A673 (cell line): ENCODE results near the gene PTP4A2. TPM values are rescaled to one million over a fixed set of nuclear protein-coding genes. Genes with fewer than 3 reads are reported as not detected.

Experiments
- BruUV-seq: library from RNA; stranded (reverse); fragments of 400-500 nt; replicated peaks from 2 replicates; lab custom pipeline; 2021; lab: Mats Ljungman, UMichigan
- CTCF ChIA-PET: fragments of 300-600 bp; sonication (Branson Sonifier 250); formaldehyde crosslinking; loops from one replicate; lab custom pipeline; 2022; ENCODE audit warnings: antibody characterized with exemption; lab: Charles Lee
- POLR2A ChIA-PET: fragments of 300-600 bp; sonication (Branson Sonifier 250); formaldehyde crosslinking; loops from one replicate; lab custom pipeline; 2022; ENCODE audit warnings: antibody characterized with exemption; ENCODE audit not compliant: low non-redundant PET; lab: Charles Lee
- DNase-seq: peaks from one replicate; pipeline ENCODE4 v3.0.0-alpha.2; 2015; ENCODE audit warnings: low spot score
- H3K27ac ChIP-seq: fragments of 200-600 bp; sonication (generic); 2 replicates; pipeline ENCODE4 v1.5.1; 2016; ENCODE audit warnings: mixed run types, low read depth, mild to moderate bottlenecking, mixed read lengths, antibody characterized with exemption, low read length; ENCODE audit not compliant: poor library complexity, severe bottlenecking
- H3K27me3 ChIP-seq: fragments of 200-600 bp; sonication (generic); replicated peaks from 2 replicates; pipeline ENCODE4 v1.6.1; 2017; ENCODE audit warnings: mixed run types, low read depth, mild to moderate bottlenecking, mixed read lengths, antibody characterized with exemption, low read length; ENCODE audit not compliant: insufficient read depth, poor library complexity
- H3K36me3 ChIP-seq: fragments of 200-600 bp; sonication (generic); 2 replicates; pipeline ENCODE4 v1.6.1; 2016; ENCODE audit warnings: mixed run types, mild to moderate bottlenecking, mixed read lengths, antibody characterized with exemption, low read length; ENCODE audit not compliant: insufficient read depth, poor library complexity, severe bottlenecking
- H3K4me1 ChIP-seq: fragments of 200-600 bp; sonication (generic); 2 replicates; pipeline ENCODE4 v1.6.1; 2017; ENCODE audit warnings: mixed run types, mild to moderate bottlenecking, mixed read lengths, antibody characterized with exemption, low read length; ENCODE audit not compliant: insufficient read depth, poor library complexity, severe bottlenecking
- H3K4me3 ChIP-seq: fragments of 200-600 bp; sonication (generic); 2 replicates; pipeline ENCODE4 v1.5.1; 2016; ENCODE audit warnings: low read depth, mixed run types, mild to moderate bottlenecking, mixed read lengths, low read length; ENCODE audit not compliant: poor library complexity, severe bottlenecking
- H3K9me3 ChIP-seq: fragments of 200-600 bp; sonication (generic); 2 replicates; pipeline ENCODE4 v1.6.1; 2016; ENCODE audit warnings: mixed run types, low read depth, mild to moderate bottlenecking, mixed read lengths, antibody characterized with exemption, low read length; ENCODE audit not compliant: poor library complexity, severe bottlenecking
- CTCF ChIP-seq: fragments of 300-800, 200-600 bp; sonication (generic); conservative IDR thresholded peaks from 2 replicates; pipeline ENCODE4 v1.5.1; 2017; ENCODE audit warnings: low read depth, mild to moderate bottlenecking, antibody characterized with exemption, low read length, moderate library complexity, mixed read lengths
- EZH2 ChIP-seq: fragments of 200-600 bp; sonication (generic); IDR thresholded peaks from 2 replicates; pipeline ENCODE4 v1.6.1; 2017; ENCODE audit warnings: borderline replicate concordance, low read depth, mild to moderate bottlenecking, mixed read lengths, antibody characterized with exemption, low read length; ENCODE audit not compliant: poor library complexity, severe bottlenecking
- intact Hi-C: fragments of 100-400 bp; cut with micrococcal nuclease; formaldehyde crosslinking; loops from one replicate; pipeline ENCODE4 v1.10.0; 2022; ENCODE audit not compliant: unreplicated experiment
- total RNA-seq: library from RNA; stranded (reverse); gene quantifications from 2 replicates; pipeline ENCODE4 v1.2.3, GENCODE V29; 2021

PTP4A2 gene
- total RNA-seq, 1 experiment from 2014 or later = 283 TPM

- no peaks in the 10 kb centered on the region for H3K27me3 ChIP-seq
- H3K4me3 ChIP-seq = no peak overlapping the region
- intact Hi-C loops = no loop called here
- CTCF ChIA-PET = no interaction called here
- BruUV-seq = no TSS peak
- H3K27ac ChIP-seq = peak overlapping the region; percentile 12
- DNase-seq = peak; percentile 62
- H3K36me3 ChIP-seq = no peaks in the 10 kb centered on the region
- TF ChIP-seq CTCF = no peak
- TF ChIP-seq EZH2 = no peak
- no peaks in the 10 kb centered on the region for H3K9me3 ChIP-seq
- H3K4me1 ChIP-seq = peaks cover 80% of the 10 kb centered on the region
- POLR2A ChIA-PET = no interaction called here
Measured at GRCh38 chr1:31931593-31932225, 6.5 kb downstream of the PTP4A2 start.

GRCh38 chr1:31930836-31931592 is 7.2 kb downstream of the PTP4A2 start:
- H3K4me3 ChIP-seq = no peak overlapping the region
- H3K9me3 ChIP-seq = no peaks in the 10 kb centered on the region
- CTCF ChIA-PET = no interaction called here
- no peaks in the 10 kb centered on the region for H3K27me3 ChIP-seq
- peak overlapping the region; percentile 12 for H3K27ac ChIP-seq
- intact Hi-C loops = no loop called here
- no peaks in the 10 kb centered on the region for H3K36me3 ChIP-seq
- no peak for TF ChIP-seq CTCF
- no peak for TF ChIP-seq EZH2
- BruUV-seq = no TSS peak
- peaks cover 80% of the 10 kb centered on the region for H3K4me1 ChIP-seq
- DNase-seq = no peak
- POLR2A ChIA-PET = no interaction called here

DNA sequence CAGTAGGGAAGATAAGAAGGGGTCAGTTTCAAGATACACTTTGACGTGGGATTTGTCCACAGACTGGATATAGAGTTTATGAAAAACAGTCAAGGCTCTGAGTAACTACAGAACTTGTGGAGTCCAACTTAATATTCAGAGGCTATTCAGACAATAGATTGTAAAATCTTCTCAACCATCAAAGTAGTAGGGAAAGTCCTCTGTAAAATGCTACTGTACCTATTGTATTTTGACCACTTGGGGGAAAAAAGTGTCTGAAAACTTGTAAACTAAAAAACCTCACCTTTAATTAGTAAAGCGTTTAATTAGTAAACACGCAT is 10.5 kb downstream of the PTP4A2 start:
- POLR2A ChIA-PET = no interaction called here
- Histone ChIP-seq H3K27me3 (no peaks in the 10 kb centered on the region), H3K4me1 (peaks cover 62% of the 10 kb centered on the region), H3K9me3 (no peaks in the 10 kb centered on the region), H3K4me3 (no peak overlapping the region), H3K36me3 (no peaks in the 10 kb centered on the region), H3K27ac (peak overlapping the region; percentile 29)
- intact Hi-C loops = no loop called here
- CTCF ChIA-PET = no interaction called here
- DNase-seq = no peak
- TF ChIP-seq EZH2 (no peak), CTCF (no peak)
- no TSS peak for BruUV-seq
